HL-60 (cell line): ENCODE data around the gene ACCS.

Source experiments
- DNase-seq, 2 experiments: peaks; one replicate each; pipeline ENCODE4 v3.0.0-alpha.2; 2010 to 2020; ENCODE audit warnings: low read depth in 1 of 2, low spot score in 1 of 2
- H3K27ac ChIP-seq: fragments of 250-450 bp; sonication (Bioruptor Pico); replicated peaks from 2 replicates; pipeline ENCODE4 v1.5.1; 2020; ENCODE audit warnings: mild to moderate bottlenecking, moderate library complexity
- H3K27me3 ChIP-seq: fragments of 250-450 bp; sonication (Bioruptor Pico); 2 replicates; pipeline ENCODE4 v1.5.1; 2021; ENCODE audit warnings: mild to moderate bottlenecking, moderate library complexity; ENCODE audit not compliant: insufficient read depth, poor library complexity, severe bottlenecking
- H3K4me3 ChIP-seq: replicated peaks from 2 replicates; pipeline ENCODE4 v1.5.1; 2011; ENCODE audit warnings: mild to moderate bottlenecking, control low read depth, low read length; ENCODE audit not compliant: insufficient read depth
- CTCF ChIP-seq: IDR thresholded peaks from one replicate; pipeline ENCODE4 v1.5.1; 2011; ENCODE audit warnings: low read length, control low read depth, inconsistent platforms; ENCODE audit not compliant: insufficient read depth
- GABPA ChIP-seq: IDR thresholded peaks from 2 replicates; pipeline ENCODE4 v1.6.1; 2012; ENCODE audit warnings: low read depth
- POLR2AphosphoS5 ChIP-seq: IDR thresholded peaks from 2 replicates; pipeline ENCODE4 v1.6.1; 2012; ENCODE audit warnings: low read depth
- REST ChIP-seq: IDR thresholded peaks from 2 replicates; pipeline ENCODE4 v1.6.1; 2012; ENCODE audit warnings: low read depth; ENCODE audit not compliant: insufficient replicate concordance
- SPI1 ChIP-seq: IDR thresholded peaks from 2 replicates; pipeline ENCODE4 v1.6.1; 2012; ENCODE audit warnings: low read depth, mild to moderate bottlenecking, borderline replicate concordance

ACCS gene

GRCh38 chr11:44101098-44101497 is 35.0 kb downstream of the ACCS start:
- Histone ChIP-seq H3K27ac (no peak overlapping the region), H3K27me3 (no peaks in the 10 kb centered on the region), H3K4me3 (no peak overlapping the region)
- no peak for DNase-seq
- no peak for TF ChIP-seq POLR2AphosphoS5
- TF ChIP-seq REST: no peak
- no peak for TF ChIP-seq CTCF
- no peak for TF ChIP-seq GABPA
- no peak for TF ChIP-seq SPI1

GRCh38 chr11:44104481-44105294 is 38.6 kb downstream of the ACCS start:
- no peaks in the 10 kb centered on the region for H3K27me3 ChIP-seq
- H3K27ac ChIP-seq: no peak overlapping the region
- H3K4me3 ChIP-seq: no peak overlapping the region
- DNase-seq: no peak
- TF ChIP-seq SPI1 (no peak), CTCF (no peak), REST (no peak), GABPA (no peak), POLR2AphosphoS5 (no peak)

GRCh38 chr11:44108260-44108659 is 42.2 kb downstream of the ACCS start:
- no peak overlapping the region for H3K4me3 ChIP-seq
- TF ChIP-seq CTCF (no peak), SPI1 (no peak), GABPA (no peak), POLR2AphosphoS5 (no peak), REST (no peak)
- DNase-seq: no peak
- H3K27ac ChIP-seq: no peak overlapping the region
- H3K27me3 ChIP-seq: no peaks in the 10 kb centered on the region
